ENCODE measurements around the gene TMEM220. TPM values are rescaled to one million over a fixed set of nuclear protein-coding genes. Genes with fewer than 3 reads are reported as not detected.

Gene TMEM220
- total and polyA plus RNA-seq, 2 experiments from 2014 or later: 3.1 to 7.8 TPM

- TF ChIP-seq ZNF462 (CRISPR knock-in tag; IDR thresholded peaks at IDR 0.05): no peak
- TF ChIP-seq CTCF (conservative IDR thresholded peaks at IDR 0.05; ENCODE audit: low read depth in 2 of 2): no peak
- no peak for TF ChIP-seq CREB1 (CRISPR knock-in tag; IDR thresholded peaks at IDR 0.05; ENCODE audit: low read depth)
These were observed 65.3 kb downstream of the TMEM220 start (continued) for GRCh38 chr17:10664571-10664970.

Other genes with a start within 250 kb of the TMEM220 start
- gene MYH1, start 211.5 kb downstream of the TMEM220 start, total RNA-seq (2014; rRNA removed; shearing (Covaris generic)): not detected in 2 replicates
- not detected in 2 replicates for gene MYH1, start 211.5 kb downstream of the TMEM220 start, polyA plus RNA-seq (2016; fragmentation: Nextera tagmentation; extraction: Ambion mirVana)
- gene MYH2, start 180.4 kb downstream of the TMEM220 start, total RNA-seq (2014; rRNA removed; shearing (Covaris generic)): 17.9 and 27.7 TPM in 2 replicates
- gene MYH2, start 180.4 kb downstream of the TMEM220 start, polyA plus RNA-seq (2016; fragmentation: Nextera tagmentation; extraction: Ambion mirVana): 6.6 and 7.5 TPM in 2 replicates
- gene MYH3, start 72.7 kb downstream of the TMEM220 start, total RNA-seq (2014; rRNA removed; shearing (Covaris generic)): 1.1 and 1.8 TPM in 2 replicates
- gene MYH3, start 72.7 kb downstream of the TMEM220 start, polyA plus RNA-seq (2016; fragmentation: Nextera tagmentation; extraction: Ambion mirVana): 0.73 and 0.84 TPM in 2 replicates
- 69.4 and 72.5 TPM in 2 replicates for gene SCO1, start 32.5 kb downstream of the TMEM220 start, total RNA-seq (2014; rRNA removed; shearing (Covaris generic))
- gene SCO1, start 32.5 kb downstream of the TMEM220 start, polyA plus RNA-seq (2016; fragmentation: Nextera tagmentation; extraction: Ambion mirVana): 37.6 and 43.9 TPM in 2 replicates
- 4.8 and 8.8 TPM in 2 replicates for gene ADPRM, start 32.4 kb downstream of the TMEM220 start, total RNA-seq (2014; rRNA removed; shearing (Covaris generic))
- gene ADPRM, start 32.4 kb downstream of the TMEM220 start, polyA plus RNA-seq (2016; fragmentation: Nextera tagmentation; extraction: Ambion mirVana): 6.8 and 7.6 TPM in 2 replicates
- not detected in 2 replicates for gene TMEM238L, start 74.1 kb upstream of the TMEM220 start, total RNA-seq (2014; rRNA removed; shearing (Covaris generic))
- not detected in 2 replicates for gene TMEM238L, start 74.1 kb upstream of the TMEM220 start, polyA plus RNA-seq (2016; fragmentation: Nextera tagmentation; extraction: Ambion mirVana)
- not detected in 2 replicates for gene PIRT, start 108.1 kb upstream of the TMEM220 start, total RNA-seq (2014; rRNA removed; shearing (Covaris generic))
- not detected in 2 replicates for gene PIRT, start 108.1 kb upstream of the TMEM220 start, polyA plus RNA-seq (2016; fragmentation: Nextera tagmentation; extraction: Ambion mirVana)

Measured in GM23338 (cell line).